NCI-H2029 (cell line): ENCODE measurements around the gene AP4M1.

ENCODE experiments used
- DNase-seq: peaks from one replicate; lab custom pipeline; 2025; lab: John Stamatoyannopoulos, UW

Gene AP4M1

GRCh38 chr7:100101016-100101862, at the start of gene AP4M1, which contains the start of gene MCM7:
Gene AP4M1, plus strand, starts transcription at chr7:100101643. Its CDS starts 72 bp downstream, at chr7:100101715.
Gene MCM7, minus strand, starts transcription at chr7:100101397. Its CDS starts 103 bp downstream, at chr7:100101294.
- DNase-seq, result peak; percentile 98

GRCh38 chr7:100053215-100053614, 48.2 kb upstream of the AP4M1 start:
- DNase-seq, result peak; percentile 17

- no peak for DNase-seq
Observed at GRCh38 chr7:100057006-100057405, 44.4 kb upstream of the AP4M1 start.

GRCh38 chr7:100059251-100059739, 42.1 kb upstream of the AP4M1 start:
- DNase-seq, result no peak

- DNase-seq, result no peak
Observed at GRCh38 chr7:100061518-100062193, 39.8 kb upstream of the AP4M1 start.

- DNase-seq, result no peak
Observed at GRCh38 chr7:100063376-100063775, 38.1 kb upstream of the AP4M1 start.

- DNase-seq, result no peak
Observed at GRCh38 chr7:100064162-100064561, 37.3 kb upstream of the AP4M1 start.

GRCh38 chr7:100065452-100066186, 35.8 kb upstream of the AP4M1 start:
- DNase-seq, result no peak

GRCh38 chr7:100066953-100067352, 34.5 kb upstream of the AP4M1 start:
- DNase-seq, result no peak

GRCh38 chr7:100069991-100070390, 31.5 kb upstream of the AP4M1 start:
- no peak for DNase-seq

- no peak for DNase-seq
Observed at GRCh38 chr7:100071018-100071723, 30.3 kb upstream of the AP4M1 start.

GRCh38 chr7:100072462-100072861, 29.0 kb upstream of the AP4M1 start:
- DNase-seq, result no peak

GRCh38 chr7:100074841-100075240, 26.6 kb upstream of the AP4M1 start:
- no peak for DNase-seq

GRCh38 chr7:100075418-100075817, 26.0 kb upstream of the AP4M1 start:
- DNase-seq, result no peak

- no peak for DNase-seq
Observed at GRCh38 chr7:100077205-100077604, 24.2 kb upstream of the AP4M1 start.

- no peak for DNase-seq
Observed at GRCh38 chr7:100079024-100079560, 22.4 kb upstream of the AP4M1 start.

- peak; percentile 87 for DNase-seq
Observed at GRCh38 chr7:100080907-100081534, 20.4 kb upstream of the AP4M1 start.

- peak; percentile 98 for DNase-seq
Observed at GRCh38 chr7:100081535-100082102, 19.8 kb upstream of the AP4M1 start, which contains the start of gene ZNF3. Gene ZNF3, minus strand, starts transcription at chr7:100081723. Its CDS starts 4,366 bp downstream, at chr7:100077357.

GRCh38 chr7:100082978-100083377, 18.5 kb upstream of the AP4M1 start:
- DNase-seq, result no peak

GRCh38 chr7:100085515-100085914, 15.9 kb upstream of the AP4M1 start:
- no peak for DNase-seq
